C4-2B (cell line): ENCODE results near the gene CFI.

Source experiments
- CTCF ChIP-seq: fragments of 450-650 bp; conservative IDR thresholded peaks from 2 replicates; pipeline ENCODE4 v1.5.1; 2017; ENCODE audit warnings: mild to moderate bottlenecking
- ZFX ChIP-seq: fragments of 450-650 bp; IDR thresholded peaks from 2 replicates; pipeline ENCODE4 v1.6.1; 2017

- TF ChIP-seq CTCF = no peak
- no peak for TF ChIP-seq ZFX
These were observed 46.7 kb upstream of the CFI start for GRCh38 chr4:109848501-109848900.
